Measurements from ENCODE around the gene UGT1A5.
"Not testable (repeated sequence)": the region's sequence is repeated elsewhere in the genome, so short reads cannot be mapped to it uniquely, and the experiment has no call there.

Gene UGT1A5

GRCh38 chr2:233745838-233746237 lies 33.1 kb downstream of the UGT1A5 start:
- not testable (repeated sequence) for DNase-seq

- no peak for DNase-seq
Observed at GRCh38 chr2:233746475-233747282, 34.0 kb downstream of the UGT1A5 start.

GRCh38 chr2:233747283-233747544 lies 34.5 kb downstream of the UGT1A5 start:
- no peak for DNase-seq

- not testable (repeated sequence) for DNase-seq
Observed at GRCh38 chr2:233750689-233751088, 38.0 kb downstream of the UGT1A5 start.

DNA sequence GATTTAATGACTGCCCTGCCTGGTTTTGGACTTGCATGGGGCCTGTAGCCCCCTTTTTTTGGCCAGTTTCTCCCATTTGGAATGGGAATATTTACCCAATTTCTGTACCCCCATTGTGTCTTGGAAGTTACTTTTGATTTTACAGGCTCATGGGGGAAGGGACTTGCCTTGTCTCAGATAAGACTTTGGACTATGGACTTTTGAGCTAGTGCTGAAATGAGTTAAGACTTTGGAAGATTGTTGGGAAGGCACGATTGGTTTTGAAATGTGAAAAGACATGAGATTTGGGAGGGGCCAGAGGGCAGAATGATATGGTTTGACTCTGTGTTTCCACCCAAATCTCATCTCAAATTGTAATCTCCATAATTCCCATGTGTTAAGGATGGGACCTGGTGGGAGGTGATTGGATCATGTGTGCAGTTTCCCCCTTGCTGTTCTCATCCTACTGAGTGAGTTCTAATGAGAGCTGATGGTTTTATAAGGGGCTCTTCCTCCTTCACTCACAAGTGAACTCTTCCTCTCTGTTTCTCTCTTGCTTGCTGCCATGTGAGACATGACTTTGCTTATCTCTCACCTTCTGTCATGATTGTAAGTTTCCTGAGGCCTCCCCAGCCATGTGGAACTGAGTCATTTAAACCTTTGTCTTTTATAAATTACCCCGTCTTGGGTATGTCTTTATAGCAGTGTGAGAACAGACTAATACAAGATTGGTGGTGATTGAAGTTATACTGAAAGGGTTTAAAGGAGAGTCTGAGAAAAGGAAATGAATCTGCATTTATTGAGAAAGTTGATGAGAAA lies 38.7 kb downstream of the UGT1A5 start:
- DNase-seq, result not testable (repeated sequence)

DNA sequence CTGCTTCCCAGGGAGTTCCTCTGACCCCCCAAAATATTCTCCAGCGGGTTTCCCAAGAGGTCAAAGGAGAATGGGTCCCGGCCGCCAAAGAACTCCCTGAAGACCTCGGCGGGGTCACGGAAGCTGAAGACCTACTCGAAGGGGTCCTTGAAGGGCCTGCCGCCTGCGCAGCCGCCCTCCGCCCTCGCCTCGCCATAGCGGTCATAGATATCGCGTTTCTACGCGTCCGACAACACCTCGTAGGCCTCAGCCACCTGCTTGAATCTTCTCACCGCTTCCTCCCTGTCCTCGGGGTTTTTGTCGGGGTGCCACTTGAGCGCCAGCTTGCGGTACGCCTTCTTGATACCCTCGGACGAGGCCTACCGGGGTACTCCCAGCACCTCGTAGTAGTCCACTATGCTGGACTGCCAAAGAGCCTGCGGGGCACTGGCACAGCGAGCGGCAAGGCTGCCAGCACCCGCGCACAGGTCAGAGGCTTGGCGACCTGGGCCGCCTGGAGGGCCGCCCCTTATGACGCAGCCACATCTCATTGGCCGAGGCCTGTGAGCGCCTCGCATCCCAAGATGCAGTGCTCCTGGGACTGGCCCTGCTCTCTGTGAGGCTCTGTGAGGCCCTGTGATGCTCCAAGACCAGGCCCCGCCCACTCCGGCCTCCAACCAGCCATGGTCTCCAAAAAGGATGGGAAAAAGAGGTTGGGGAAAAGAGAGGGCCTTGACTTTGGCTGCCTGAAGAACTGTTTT lies 42.3 kb downstream of the UGT1A5 start:
- DNase-seq, result no peak

DNA sequence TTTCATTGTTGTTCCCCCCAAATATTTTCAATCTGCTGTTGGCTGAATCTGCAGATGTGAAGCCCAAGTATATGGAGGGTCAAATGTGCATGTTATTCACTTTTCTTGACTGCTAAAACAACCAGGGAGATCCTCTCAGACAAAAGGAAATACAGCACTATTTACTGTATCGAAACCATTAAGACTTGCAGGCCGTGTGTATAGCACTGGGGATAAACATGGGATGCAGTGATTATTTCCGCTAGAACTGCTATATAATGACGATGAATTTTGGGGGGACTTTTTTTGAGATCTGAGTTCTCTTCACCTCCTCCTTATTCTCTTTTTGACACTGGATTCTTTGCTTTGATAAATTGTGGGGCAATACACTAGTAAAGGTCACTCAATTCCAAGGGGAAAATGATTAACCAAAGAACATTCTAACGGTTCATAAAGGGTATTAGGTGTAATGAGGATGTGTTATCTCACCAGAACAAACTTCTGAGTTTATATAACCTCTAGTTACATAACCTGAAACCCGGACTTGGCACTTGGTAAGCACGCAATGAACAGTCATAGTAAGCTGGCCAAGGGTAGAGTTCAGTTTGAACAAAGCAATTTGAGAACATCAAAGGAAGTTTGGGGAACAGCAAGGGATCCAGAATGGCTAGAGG lies 43.8 kb downstream of the UGT1A5 start:
- no peak for DNase-seq

DNA sequence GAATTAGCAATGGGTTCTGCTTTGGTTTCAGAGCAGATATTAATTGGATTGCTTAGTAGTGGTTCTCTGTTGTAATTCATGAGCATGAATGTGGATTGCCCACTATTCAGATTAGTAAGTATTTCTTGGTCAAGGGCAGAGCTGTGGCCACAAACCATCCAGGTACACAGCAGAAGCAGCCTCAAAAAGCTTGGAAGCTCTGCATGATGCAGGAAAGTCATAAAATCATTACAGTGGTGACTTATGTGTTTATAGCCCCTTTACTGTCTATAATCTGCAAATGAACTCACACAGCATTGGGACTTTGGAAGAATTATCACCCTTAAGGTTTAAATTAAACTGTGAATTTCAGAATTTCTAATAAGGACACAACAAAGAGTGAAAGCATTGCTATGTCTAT lies 45.4 kb downstream of the UGT1A5 start:
- no peak for DNase-seq

DNA sequence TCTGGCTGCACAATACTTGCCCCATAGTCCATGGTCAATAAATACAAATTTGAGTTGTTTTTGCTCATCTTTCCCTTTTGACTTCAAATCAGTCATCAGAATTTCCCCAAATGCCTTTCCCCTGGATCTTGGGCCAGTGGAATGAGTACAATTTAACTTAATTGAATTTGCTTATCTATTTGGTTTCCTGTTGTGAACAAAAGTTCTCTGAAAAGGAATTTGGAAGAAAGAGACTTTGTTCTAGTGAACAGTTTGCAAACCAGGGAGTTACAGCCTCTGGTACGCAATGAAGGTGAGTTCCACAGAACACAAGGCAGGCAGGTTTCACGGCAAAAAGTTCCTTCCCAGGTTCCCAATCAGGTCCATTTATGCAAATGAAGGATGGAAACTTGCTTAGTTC lies 46.1 kb downstream of the UGT1A5 start:
- DNase-seq, result no peak

DNA sequence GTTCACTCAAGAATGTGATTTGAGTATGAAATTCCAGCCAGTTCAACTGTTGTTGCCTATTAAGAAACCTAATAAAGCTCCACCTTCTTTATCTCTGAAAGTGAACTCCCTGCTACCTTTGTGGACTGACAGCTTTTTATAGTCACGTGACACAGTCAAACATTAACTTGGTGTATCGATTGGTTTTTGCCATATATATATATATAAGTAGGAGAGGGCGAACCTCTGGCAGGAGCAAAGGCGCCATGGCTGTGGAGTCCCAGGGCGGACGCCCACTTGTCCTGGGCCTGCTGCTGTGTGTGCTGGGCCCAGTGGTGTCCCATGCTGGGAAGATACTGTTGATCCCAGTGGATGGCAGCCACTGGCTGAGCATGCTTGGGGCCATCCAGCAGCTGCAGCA lies 47.3 kb downstream of the UGT1A5 start, which contains the start of gene UGT1A1:
Gene UGT1A1 (plus strand): TSS at position 228 of the 400 bp plus-strand sequence. CDS start 18 bp downstream, at position 246.
- DNase-seq, result no peak

DNA sequence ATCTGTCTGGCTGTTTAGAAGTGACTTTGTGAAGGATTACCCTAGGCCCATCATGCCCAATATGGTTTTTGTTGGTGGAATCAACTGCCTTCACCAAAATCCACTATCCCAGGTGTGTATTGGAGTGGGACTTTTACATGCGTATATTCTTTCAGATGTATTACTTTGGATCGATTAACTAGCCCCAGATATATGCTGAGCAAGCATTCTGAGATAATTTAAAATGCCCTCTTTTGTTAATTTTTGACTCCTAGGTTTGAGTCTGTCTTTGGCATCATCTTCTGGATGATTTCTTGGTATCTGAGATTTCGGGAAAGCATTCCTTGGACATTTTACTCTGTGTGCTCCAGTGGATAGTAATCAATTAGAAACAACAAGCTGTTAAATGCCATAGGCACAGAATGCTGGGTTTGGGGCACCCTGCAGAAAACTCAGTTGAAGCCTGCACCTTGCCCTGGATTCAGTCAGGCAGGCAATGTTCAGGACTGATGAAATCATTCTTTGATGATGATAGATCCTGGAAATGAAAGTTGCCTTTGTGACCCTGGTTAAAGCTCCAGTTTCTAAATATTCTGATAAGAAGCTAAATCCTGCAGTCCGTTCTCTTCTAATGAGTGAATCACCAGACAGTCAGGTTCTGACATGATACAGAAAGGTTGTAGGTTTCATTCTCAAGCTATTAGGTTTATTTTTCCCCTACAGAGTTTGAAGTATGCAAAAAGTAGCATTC lies 48.5 kb downstream of the UGT1A5 start:
- no peak for DNase-seq

DNA sequence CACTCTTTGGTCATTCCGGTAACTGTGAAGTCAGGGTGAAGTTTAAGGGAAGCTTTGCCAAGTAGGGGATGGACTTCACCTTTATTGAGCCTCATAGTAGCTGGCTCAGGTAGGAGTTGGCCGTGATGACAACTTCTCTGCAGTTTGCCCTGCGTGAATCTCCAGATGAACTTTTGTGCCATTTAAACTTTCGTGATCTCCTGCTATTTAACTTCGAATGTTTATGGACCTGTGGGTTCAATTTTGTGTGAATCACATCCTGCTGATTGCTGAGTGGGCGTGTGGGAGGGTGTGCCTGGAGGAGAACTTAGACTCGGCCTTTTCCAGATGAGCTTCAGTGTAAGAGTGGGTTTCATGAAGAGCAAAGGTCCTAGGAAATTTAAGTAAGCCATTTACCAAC lies 51.6 kb downstream of the UGT1A5 start:
- DNase-seq, result no peak

DNA sequence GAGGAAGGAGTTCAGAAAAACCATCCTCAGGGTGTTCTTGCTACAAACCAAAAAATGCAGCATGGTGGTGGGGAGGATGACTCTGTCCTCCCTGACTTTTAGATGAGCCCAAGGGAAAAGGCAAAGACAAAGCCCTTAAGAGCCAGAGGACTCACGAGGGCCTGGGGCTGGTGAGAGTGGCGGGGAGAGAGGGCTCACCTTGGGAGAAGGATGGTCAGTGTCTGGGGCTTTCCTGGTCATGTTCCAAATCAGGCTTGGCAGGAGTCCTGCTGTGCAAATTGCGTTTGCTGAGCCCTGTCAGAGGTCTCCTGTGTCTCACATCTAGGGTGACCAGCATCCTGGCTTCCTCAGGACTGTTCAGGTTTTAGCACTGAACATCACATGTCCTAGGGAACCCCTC lies 52.1 kb downstream of the UGT1A5 start:
- no peak for DNase-seq

GRCh38 chr2:233766416-233766815 lies 53.7 kb downstream of the UGT1A5 start:
- DNase-seq, result no peak

DNA sequence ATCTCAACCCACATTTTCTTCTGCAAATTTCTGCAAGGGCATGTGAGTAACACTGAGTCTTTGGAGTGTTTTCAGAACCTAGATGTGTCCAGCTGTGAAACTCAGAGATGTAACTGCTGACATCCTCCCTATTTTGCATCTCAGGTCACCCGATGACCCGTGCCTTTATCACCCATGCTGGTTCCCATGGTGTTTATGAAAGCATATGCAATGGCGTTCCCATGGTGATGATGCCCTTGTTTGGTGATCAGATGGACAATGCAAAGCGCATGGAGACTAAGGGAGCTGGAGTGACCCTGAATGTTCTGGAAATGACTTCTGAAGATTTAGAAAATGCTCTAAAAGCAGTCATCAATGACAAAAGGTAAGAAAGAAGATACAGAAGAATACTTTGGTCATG lies 55.4 kb downstream of the UGT1A5 start:
- no peak for DNase-seq

GRCh38 chr2:233769260-233769659 lies 56.6 kb downstream of the UGT1A5 start:
- DNase-seq, result no peak

GRCh38 chr2:233772153-233772552 lies 59.4 kb downstream of the UGT1A5 start:
- no peak for DNase-seq

DNA sequence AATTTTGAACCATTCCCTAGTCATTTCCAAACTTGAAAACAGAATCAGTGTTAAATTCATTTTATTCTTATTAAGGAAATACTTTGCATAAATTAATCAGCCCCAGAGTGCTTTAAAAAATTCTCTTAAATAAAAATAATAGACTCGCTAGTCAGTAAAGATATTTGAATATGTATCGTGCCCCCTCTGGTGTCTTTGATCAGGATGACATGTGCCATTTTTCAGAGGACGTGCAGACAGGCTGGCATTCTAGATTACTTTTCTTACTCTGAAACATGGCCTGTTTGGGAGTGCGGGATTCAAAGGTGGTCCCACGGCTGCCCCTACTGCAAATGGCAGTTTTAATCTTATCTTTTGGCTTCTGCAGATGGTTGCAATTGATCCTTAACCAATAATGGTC lies 59.9 kb downstream of the UGT1A5 start:
- no peak for DNase-seq

GRCh38 chr2:233773854-233774253 lies 61.1 kb downstream of the UGT1A5 start:
- no peak for DNase-seq

GRCh38 chr2:233775414-233775813 lies 62.7 kb downstream of the UGT1A5 start:
- DNase-seq, result no peak

DNA sequence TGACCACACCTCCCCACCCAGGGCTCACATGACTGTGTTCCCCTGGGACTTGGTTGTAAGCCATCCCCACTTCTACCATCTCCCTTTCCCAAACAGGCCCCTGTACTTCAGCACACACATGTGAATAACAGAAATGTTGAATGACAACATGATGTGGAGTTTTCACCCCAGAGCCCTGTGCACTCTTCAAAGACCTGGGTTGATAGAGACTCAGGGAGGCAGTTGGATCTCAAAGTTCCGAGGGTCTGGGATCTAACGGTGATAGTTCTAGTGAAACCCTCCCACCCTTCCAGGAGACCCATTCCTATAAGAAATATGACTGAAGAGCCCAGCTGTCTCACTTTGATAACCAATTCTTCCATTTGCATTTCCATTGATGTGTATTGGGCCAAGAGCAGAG lies 65.3 kb downstream of the UGT1A5 start, which contains the start of gene MROH2A:
Gene MROH2A (plus strand): TSS at position 301 of the 400 bp plus-strand sequence. CDS start 1,029 bp downstream, outside the sequence.
- DNase-seq, result no peak
